GM23338 (cell line): Measurements from ENCODE around the gene DHX58. TPM values are rescaled to one million over a fixed set of nuclear protein-coding genes. Genes with fewer than 3 reads are reported as not detected.

ENCODE experiments used
- ATAC-seq: fragments of 200-7000 bp; cut with Tn5 transposase; 3 replicates; pipeline ENCODE4 v1.9.1; 2020
- DNase-seq: peaks from one replicate; pipeline ENCODE4 v3.0.0-alpha.2; 2015; ENCODE audit warnings: low spot score
- H2AFZ ChIP-seq: fragments of 200-600 bp; sonication (generic); 2 replicates; pipeline ENCODE4 v1.8.0; 2016; ENCODE audit warnings: antibody characterized with exemption, mild to moderate bottlenecking, moderate library complexity
- H3F3A ChIP-seq: fragments of 200-600 bp; sonication (generic); replicated peaks from 2 replicates; pipeline ENCODE4 v1.8.0; 2017; ENCODE audit warnings: antibody characterized with exemption, mixed run types, low read depth
- H3K27ac ChIP-seq: fragments of 200-600 bp; sonication (generic); 2 replicates; pipeline ENCODE4 v1.6.1; 2016; ENCODE audit warnings: low read depth
- H3K27me3 ChIP-seq: fragments of 200-600 bp; sonication (generic); 2 replicates; pipeline ENCODE4 v1.8.0; 2016; ENCODE audit warnings: mild to moderate bottlenecking, mixed run types, moderate library complexity; ENCODE audit not compliant: insufficient read depth
- H3K36me3 ChIP-seq: fragments of 200-600 bp; sonication (generic); 2 replicates; pipeline ENCODE4 v1.8.0; 2016; ENCODE audit warnings: mild to moderate bottlenecking; ENCODE audit not compliant: insufficient read depth
- H3K4me1 ChIP-seq: fragments of 200-600 bp; sonication (generic); 2 replicates; pipeline ENCODE4 v1.8.0; 2016; ENCODE audit warnings: mild to moderate bottlenecking, moderate library complexity; ENCODE audit not compliant: insufficient read depth
- H3K4me2 ChIP-seq: fragments of 200-600 bp; sonication (generic); 2 replicates; pipeline ENCODE4 v1.7.1; 2017; ENCODE audit warnings: mixed run types
- H3K4me3 ChIP-seq: fragments of 200-600 bp; sonication (generic); 2 replicates; pipeline ENCODE4 v1.6.1; 2016; ENCODE audit warnings: mixed run types
- H3K79me2 ChIP-seq: fragments of 200-600 bp; sonication (generic); replicated peaks from 2 replicates; pipeline ENCODE4 v1.8.0; 2017; ENCODE audit warnings: mild to moderate bottlenecking; ENCODE audit not compliant: insufficient read depth
- H3K9me2 ChIP-seq: fragments of 200-600 bp; sonication (generic); 2 replicates; pipeline ENCODE4 v1.8.0; 2017; ENCODE audit not compliant: insufficient read depth
- H4K20me1 ChIP-seq: fragments of 200-600 bp; sonication (generic); replicated peaks from 2 replicates; pipeline ENCODE4 v1.8.0; 2017; ENCODE audit warnings: mild to moderate bottlenecking; ENCODE audit not compliant: insufficient read depth
- H3K27ac Mint-ChIP-seq: 2 replicates; pipeline ENCODE4 v1.8.0; 2020; ENCODE audit warnings: inconsistent platforms, mild to moderate bottlenecking, moderate library complexity, mixed read lengths
- H3K27me3 Mint-ChIP-seq: 3 replicates; pipeline ENCODE4 v1.8.0; 2022; ENCODE audit warnings: low read depth, mild to moderate bottlenecking, moderate library complexity, mixed read lengths, inconsistent platforms; ENCODE audit not compliant: insufficient read depth, poor library complexity
- H3K36me3 Mint-ChIP-seq: 3 replicates; pipeline ENCODE4 v1.8.0; 2021; ENCODE audit warnings: low read depth, mild to moderate bottlenecking, inconsistent platforms, moderate library complexity, mixed read lengths
- H3K4me1 Mint-ChIP-seq: 3 replicates; pipeline ENCODE4 v1.8.0; 2020; ENCODE audit warnings: mild to moderate bottlenecking, inconsistent platforms, mixed read lengths
- H3K4me3 Mint-ChIP-seq: 3 replicates; pipeline ENCODE4 v1.8.0; 2021; ENCODE audit warnings: moderate library complexity, mild to moderate bottlenecking, inconsistent platforms, mixed read lengths
- H3K9me3 Mint-ChIP-seq: 3 replicates; pipeline ENCODE4 v1.8.0; 2020; ENCODE audit warnings: moderate library complexity, mild to moderate bottlenecking, inconsistent platforms, mixed read lengths
- CREB1 ChIP-seq: fragments of 250-450 bp; sonication (Bioruptor Pico); IDR thresholded peaks from 2 replicates; pipeline ENCODE4 v1.5.0; 2020; ENCODE audit warnings: low read depth, mild to moderate bottlenecking, moderate library complexity
- EZH2 ChIP-seq: fragments of 200-600 bp; sonication (generic); IDR thresholded peaks from one replicate; pipeline ENCODE4 v1.8.0; 2017; ENCODE audit warnings: antibody characterized with exemption, mild to moderate bottlenecking, low read depth; ENCODE audit not compliant: unreplicated experiment
- EZH2phosphoT487 ChIP-seq: fragments of 200-600 bp; sonication (generic); IDR thresholded peaks from one replicate; pipeline ENCODE4 v1.8.1; 2018; ENCODE audit warnings: antibody characterized with exemption; ENCODE audit not compliant: unreplicated experiment
- JUNB ChIP-seq: IDR thresholded peaks from one replicate; pipeline ENCODE4 v1.6.1; 2016; ENCODE audit warnings: antibody characterized with exemption; ENCODE audit not compliant: unreplicated experiment
- POLR2AphosphoS5 ChIP-seq: IDR thresholded peaks from 2 replicates; pipeline ENCODE4 v1.6.1; 2016; ENCODE audit warnings: antibody characterized with exemption, low read depth
- STAT1 ChIP-seq: IDR thresholded peaks from one replicate; pipeline ENCODE4 v1.6.1; 2016; ENCODE audit warnings: antibody characterized with exemption; ENCODE audit not compliant: unreplicated experiment
- ZNF114 ChIP-seq: fragments of 250-450 bp; sonication (Bioruptor Pico); IDR thresholded peaks from 2 replicates; pipeline ENCODE4 v1.5.0; 2020; ENCODE audit warnings: mild to moderate bottlenecking, moderate library complexity
- ZNF331 ChIP-seq: fragments of 250-450 bp; sonication (Bioruptor Pico); IDR thresholded peaks from 2 replicates; pipeline ENCODE4 v1.5.0; 2020; ENCODE audit warnings: low read depth, mild to moderate bottlenecking, moderate library complexity
- polyA plus RNA-seq: library from polyadenylated mRNA; unstranded; fragments of >200 nt; fragmentation: Nextera tagmentation; extraction: Ambion mirVana; gene quantifications from 2 replicates; pipeline ENCODE4 v1.2.1, GENCODE V29; 2016
- total RNA-seq: library from RNA; depleted of rRNA; stranded (reverse); fragments of >200 nt; shearing (Covaris generic); gene quantifications from 2 replicates; pipeline ENCODE4 v1.2.3, GENCODE V29; 2014
- TF ChIP-seq, protein P1 (sequence below), 2 experiments: fragments of 200-600 bp in 1 of 2; sonication (generic) in 1 of 2; conservative IDR thresholded peaks; 2 replicates each; pipeline versions ENCODE4 v1.5.1 to v1.6.1; 2016 to 2017; ENCODE audit warnings: antibody characterized with exemption in 2 of 2, low read depth in 2 of 2, mild to moderate bottlenecking in 2 of 2, moderate library complexity in 1 of 2
- TF ChIP-seq, protein P2 (sequence below): IDR thresholded peaks from 2 replicates; pipeline ENCODE4 v1.6.1; 2016; ENCODE audit warnings: antibody characterized with exemption
- TF ChIP-seq, protein P3 (sequence below): fragments of 250-450 bp; sonication (Bioruptor Pico); IDR thresholded peaks from 2 replicates; pipeline ENCODE4 v1.5.0; 2020; ENCODE audit warnings: mild to moderate bottlenecking, moderate library complexity

The DHX58 gene
- total and polyA plus RNA-seq, 2 experiments from 2014 or later: 4.1 to 6.6 TPM

DNA sequence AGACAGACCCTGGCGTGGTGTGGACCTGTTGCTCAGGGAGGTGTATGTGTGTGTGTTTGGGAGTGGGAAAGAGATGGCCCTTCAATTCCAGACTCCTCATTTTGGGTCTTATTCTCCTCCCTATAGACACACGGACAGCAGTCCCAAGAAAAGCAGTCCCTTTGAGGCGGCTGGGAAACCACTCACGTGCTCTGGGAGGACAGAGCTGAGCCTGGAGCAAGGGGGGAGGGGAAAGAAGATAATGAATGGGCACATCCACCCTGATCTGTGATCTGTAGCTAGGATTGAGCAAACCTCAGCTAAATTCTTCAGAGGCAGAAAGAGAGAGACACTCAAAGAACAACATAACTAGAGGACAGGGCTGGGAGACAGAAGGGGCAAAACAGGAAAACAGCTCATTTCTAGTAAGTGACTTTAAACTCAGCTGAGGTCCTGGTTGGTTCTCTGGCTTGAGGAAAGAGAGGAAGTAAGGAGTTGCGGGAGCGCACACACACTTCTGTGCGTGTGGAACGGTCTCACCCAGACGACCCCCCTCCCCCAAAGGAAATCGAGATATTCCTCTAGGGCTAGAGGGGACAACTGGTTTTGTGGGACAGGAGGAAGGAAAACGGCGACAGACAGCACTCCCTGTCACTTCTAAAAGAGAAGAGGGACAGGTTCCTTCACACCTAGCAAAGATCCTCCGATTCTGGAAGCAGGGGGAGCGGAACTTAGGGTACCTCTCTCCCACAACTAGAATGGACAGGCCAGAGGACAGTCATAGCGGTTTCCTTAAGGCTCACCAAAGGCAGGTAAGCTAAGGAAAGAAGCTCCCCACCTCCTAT lies 41.6 kb upstream of the DHX58 start (continued):
- TF ChIP-seq ZNF331 (CRISPR knock-in tag): no peak
- TF ChIP-seq EZH2: no peak
- TF ChIP-seq EZH2phosphoT487: no peak
- TF ChIP-seq CREB1 (CRISPR knock-in tag): no peak
- no peak for TF ChIP-seq JUNB
- TF ChIP-seq, protein P1, sequence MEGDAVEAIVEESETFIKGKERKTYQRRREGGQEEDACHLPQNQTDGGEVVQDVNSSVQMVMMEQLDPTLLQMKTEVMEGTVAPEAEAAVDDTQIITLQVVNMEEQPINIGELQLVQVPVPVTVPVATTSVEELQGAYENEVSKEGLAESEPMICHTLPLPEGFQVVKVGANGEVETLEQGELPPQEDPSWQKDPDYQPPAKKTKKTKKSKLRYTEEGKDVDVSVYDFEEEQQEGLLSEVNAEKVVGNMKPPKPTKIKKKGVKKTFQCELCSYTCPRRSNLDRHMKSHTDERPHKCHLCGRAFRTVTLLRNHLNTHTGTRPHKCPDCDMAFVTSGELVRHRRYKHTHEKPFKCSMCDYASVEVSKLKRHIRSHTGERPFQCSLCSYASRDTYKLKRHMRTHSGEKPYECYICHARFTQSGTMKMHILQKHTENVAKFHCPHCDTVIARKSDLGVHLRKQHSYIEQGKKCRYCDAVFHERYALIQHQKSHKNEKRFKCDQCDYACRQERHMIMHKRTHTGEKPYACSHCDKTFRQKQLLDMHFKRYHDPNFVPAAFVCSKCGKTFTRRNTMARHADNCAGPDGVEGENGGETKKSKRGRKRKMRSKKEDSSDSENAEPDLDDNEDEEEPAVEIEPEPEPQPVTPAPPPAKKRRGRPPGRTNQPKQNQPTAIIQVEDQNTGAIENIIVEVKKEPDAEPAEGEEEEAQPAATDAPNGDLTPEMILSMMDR (conservative IDR thresholded peaks at IDR 0.05; ENCODE audit: low read depth in 2 of 2): no peak
- no peak for TF ChIP-seq POLR2AphosphoS5
- TF ChIP-seq, protein P2, sequence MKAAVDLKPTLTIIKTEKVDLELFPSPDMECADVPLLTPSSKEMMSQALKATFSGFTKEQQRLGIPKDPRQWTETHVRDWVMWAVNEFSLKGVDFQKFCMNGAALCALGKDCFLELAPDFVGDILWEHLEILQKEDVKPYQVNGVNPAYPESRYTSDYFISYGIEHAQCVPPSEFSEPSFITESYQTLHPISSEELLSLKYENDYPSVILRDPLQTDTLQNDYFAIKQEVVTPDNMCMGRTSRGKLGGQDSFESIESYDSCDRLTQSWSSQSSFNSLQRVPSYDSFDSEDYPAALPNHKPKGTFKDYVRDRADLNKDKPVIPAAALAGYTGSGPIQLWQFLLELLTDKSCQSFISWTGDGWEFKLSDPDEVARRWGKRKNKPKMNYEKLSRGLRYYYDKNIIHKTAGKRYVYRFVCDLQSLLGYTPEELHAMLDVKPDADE: no peak
- no peak for TF ChIP-seq STAT1
- TF ChIP-seq ZNF114 (CRISPR knock-in tag): no peak

DNA sequence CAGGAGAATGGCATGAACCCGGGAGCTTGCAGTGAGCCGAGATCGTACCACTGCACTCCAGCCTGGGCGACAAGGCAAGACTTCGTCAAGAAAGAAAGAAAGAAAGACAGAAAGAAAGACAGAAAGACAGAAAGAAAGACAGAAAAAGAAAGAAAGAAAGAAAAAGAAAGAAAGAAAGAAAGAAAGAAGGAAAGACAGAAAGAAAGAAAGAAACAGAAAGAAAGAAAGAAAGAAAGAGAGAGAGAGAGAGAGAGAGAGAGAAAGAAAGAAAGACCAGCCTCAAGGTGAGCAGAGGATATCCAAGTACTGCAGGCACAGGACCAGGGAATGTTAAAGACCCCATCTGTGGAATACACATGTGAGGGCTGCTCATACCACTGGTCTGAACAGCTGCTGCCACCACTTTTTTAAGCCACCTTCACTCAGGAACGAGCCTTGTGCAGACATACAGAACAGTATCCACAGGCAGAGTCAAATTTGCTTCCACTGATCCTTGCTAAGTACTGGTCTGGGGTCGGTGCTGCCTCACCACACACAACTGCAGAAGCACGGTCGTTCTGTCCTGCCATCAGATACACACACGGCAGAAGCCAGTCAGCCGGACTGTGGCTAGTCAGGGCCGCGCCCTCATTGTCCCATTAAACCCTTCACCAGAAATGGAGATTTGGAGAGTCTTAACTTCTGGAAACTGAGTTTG lies 34.5 kb upstream of the DHX58 start:
- peaks cover 13% of the 10 kb centered on the region; the same call in 2 of the 3 replicates for H3K36me3 Mint-ChIP-seq
- H4K20me1 ChIP-seq: peaks cover 29% of the 10 kb centered on the region
- H3K27ac Mint-ChIP-seq: no peak overlapping the region
- no peak overlapping the region for H3K27ac ChIP-seq
- no peaks in the 10 kb centered on the region for H3K9me2 ChIP-seq
- no peaks in the 10 kb centered on the region for H3K36me3 ChIP-seq
- no peak overlapping the region for H2AFZ ChIP-seq
- H3K4me3 Mint-ChIP-seq: no peak overlapping the region
- no peaks in the 10 kb centered on the region for H3K27me3 ChIP-seq
- no peak for ATAC-seq
- no peaks in the 10 kb centered on the region; the same call in 2 of the 3 replicates for H3K4me1 Mint-ChIP-seq
- DNase-seq: no peak
- no peaks in the 10 kb centered on the region for H3K9me3 Mint-ChIP-seq
- H3K4me2 ChIP-seq: no peak overlapping the region
- no peaks in the 10 kb centered on the region for H3F3A ChIP-seq
- H3K79me2 ChIP-seq: peaks cover 87% of the 10 kb centered on the region
- H3K4me1 ChIP-seq: no peaks in the 10 kb centered on the region
- H3K4me3 ChIP-seq: no peak overlapping the region
- H3K27me3 Mint-ChIP-seq: no peaks in the 10 kb centered on the region
- no peak for TF ChIP-seq STAT1
- TF ChIP-seq, protein P3, sequence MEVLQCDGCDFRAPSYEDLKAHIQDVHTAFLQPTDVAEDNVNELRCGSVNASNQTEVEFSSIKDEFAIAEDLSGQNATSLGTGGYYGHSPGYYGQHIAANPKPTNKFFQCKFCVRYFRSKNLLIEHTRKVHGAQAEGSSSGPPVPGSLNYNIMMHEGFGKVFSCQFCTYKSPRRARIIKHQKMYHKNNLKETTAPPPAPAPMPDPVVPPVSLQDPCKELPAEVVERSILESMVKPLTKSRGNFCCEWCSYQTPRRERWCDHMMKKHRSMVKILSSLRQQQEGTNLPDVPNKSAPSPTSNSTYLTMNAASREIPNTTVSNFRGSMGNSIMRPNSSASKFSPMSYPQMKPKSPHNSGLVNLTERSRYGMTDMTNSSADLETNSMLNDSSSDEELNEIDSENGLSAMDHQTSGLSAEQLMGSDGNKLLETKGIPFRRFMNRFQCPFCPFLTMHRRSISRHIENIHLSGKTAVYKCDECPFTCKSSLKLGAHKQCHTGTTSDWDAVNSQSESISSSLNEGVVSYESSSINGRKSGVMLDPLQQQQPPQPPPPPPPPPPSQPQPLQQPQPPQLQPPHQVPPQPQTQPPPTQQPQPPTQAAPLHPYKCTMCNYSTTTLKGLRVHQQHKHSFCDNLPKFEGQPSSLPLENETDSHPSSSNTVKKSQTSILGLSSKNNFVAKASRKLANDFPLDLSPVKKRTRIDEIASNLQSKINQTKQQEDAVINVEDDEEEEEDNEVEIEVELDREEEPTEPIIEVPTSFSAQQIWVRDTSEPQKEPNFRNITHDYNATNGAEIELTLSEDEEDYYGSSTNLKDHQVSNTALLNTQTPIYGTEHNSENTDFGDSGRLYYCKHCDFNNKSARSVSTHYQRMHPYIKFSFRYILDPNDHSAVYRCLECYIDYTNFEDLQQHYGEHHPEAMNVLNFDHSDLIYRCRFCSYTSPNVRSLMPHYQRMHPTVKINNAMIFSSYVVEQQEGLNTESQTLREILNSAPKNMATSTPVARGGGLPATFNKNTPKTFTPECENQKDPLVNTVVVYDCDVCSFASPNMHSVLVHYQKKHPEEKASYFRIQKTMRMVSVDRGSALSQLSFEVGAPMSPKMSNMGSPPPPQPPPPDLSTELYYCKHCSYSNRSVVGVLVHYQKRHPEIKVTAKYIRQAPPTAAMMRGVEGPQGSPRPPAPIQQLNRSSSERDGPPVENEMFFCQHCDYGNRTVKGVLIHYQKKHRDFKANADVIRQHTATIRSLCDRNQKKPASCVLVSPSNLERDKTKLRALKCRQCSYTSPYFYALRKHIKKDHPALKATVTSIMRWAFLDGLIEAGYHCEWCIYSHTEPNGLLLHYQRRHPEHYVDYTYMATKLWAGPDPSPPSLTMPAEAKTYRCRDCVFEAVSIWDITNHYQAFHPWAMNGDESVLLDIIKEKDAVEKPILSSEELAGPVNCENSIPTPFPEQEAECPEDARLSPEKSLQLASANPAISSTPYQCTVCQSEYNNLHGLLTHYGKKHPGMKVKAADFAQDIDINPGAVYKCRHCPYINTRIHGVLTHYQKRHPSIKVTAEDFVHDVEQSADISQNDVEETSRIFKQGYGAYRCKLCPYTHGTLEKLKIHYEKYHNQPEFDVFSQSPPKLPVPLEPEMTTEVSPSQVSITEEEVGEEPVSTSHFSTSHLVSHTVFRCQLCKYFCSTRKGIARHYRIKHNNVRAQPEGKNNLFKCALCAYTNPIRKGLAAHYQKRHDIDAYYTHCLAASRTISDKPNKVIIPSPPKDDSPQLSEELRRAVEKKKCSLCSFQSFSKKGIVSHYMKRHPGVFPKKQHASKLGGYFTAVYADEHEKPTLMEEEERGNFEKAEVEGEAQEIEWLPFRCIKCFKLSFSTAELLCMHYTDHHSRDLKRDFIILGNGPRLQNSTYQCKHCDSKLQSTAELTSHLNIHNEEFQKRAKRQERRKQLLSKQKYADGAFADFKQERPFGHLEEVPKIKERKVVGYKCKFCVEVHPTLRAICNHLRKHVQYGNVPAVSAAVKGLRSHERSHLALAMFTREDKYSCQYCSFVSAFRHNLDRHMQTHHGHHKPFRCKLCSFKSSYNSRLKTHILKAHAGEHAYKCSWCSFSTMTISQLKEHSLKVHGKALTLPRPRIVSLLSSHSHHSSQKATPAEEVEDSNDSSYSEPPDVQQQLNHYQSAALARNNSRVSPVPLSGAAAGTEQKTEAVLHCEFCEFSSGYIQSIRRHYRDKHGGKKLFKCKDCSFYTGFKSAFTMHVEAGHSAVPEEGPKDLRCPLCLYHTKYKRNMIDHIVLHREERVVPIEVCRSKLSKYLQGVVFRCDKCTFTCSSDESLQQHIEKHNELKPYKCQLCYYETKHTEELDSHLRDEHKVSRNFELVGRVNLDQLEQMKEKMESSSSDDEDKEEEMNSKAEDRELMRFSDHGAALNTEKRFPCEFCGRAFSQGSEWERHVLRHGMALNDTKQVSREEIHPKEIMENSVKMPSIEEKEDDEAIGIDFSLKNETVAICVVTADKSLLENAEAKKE: no peak
- TF ChIP-seq, protein P1 (conservative IDR thresholded peaks at IDR 0.05; ENCODE audit: low read depth in 2 of 2): no peak
